HCT116 (cell line): ENCODE measurements around the gene DNAJC6. TPM values are rescaled to one million over a fixed set of nuclear protein-coding genes. Genes with fewer than 3 reads are reported as not detected.

Experiments used
- ATAC-seq: fragments of 200-7000 bp; cut with Tn5 transposase; 2 replicates; pipeline ENCODE4 v1.9.1; 2020; ENCODE audit warnings: mild to moderate bottlenecking, moderate library complexity
- BruUV-seq: library from RNA; stranded (reverse); fragments of 400-500 nt; replicated peaks from 2 replicates; lab custom pipeline; 2021; lab: Mats Ljungman, UMichigan
- CTCF ChIA-PET: fragments of 300-600 bp; sonication (Branson Sonifier 250); formaldehyde crosslinking; loops from one replicate; lab custom pipeline; 2021; ENCODE audit warnings: antibody characterized with exemption; lab: Charles Lee
- POLR2A ChIA-PET: fragments of 300-600, 350-600 bp; sonication (Branson Sonifier 250); formaldehyde crosslinking; loops from one replicate; lab custom pipeline; 2021; ENCODE audit warnings: antibody characterized with exemption; lab: Charles Lee
- RAD21 ChIA-PET, 2 experiments: fragments of 300-600 bp; sonication (Branson Sonifier 250); formaldehyde crosslinking; loops; one replicate each; lab custom pipeline; 2023; ENCODE audit warnings: low total read pairs in 2 of 2; ENCODE audit not compliant: uncharacterized antibody in 2 of 2, unreplicated experiment in 2 of 2, low non-redundant PET in 1 of 2; lab: Charles Lee
- DNase-seq: peaks from one replicate; pipeline ENCODE4 v3.0.0-alpha.2; 2010; ENCODE audit warnings: low read depth, low spot score
- H2AFZ ChIP-seq: fragments of 200-600 bp; shearing (Covaris generic), sonication (generic); 2 replicates; pipeline ENCODE4 v1.6.1; 2017; ENCODE audit warnings: low read depth, mixed run types, mixed read lengths, antibody characterized with exemption, low read length; ENCODE audit not compliant: poor library complexity, severe bottlenecking
- H3K27ac ChIP-seq: 2 replicates; pipeline ENCODE4 v1.5.1; 2012; ENCODE audit warnings: low read depth, low read length
- H3K27me3 ChIP-seq: fragments of 200-600 bp; sonication (generic); 2 replicates; pipeline ENCODE4 v1.6.1; 2016; ENCODE audit warnings: mixed run types, low read length, mixed read lengths; ENCODE audit not compliant: insufficient read depth
- H3K36me3 ChIP-seq, 2 experiments: fragments of 200-500 bp in 1 of 2; fragments of 200-600 bp in 1 of 2; sonication (Bioruptor generic) in 1 of 2; sonication (generic) in 1 of 2; 2 replicates each; pipeline versions ENCODE4 v1.5.1 to v1.6.1; 2014 to 2016; ENCODE audit warnings: low read length in 2 of 2, inconsistent platforms in 1 of 2, mixed read lengths in 1 of 2, mixed run types in 1 of 2; ENCODE audit not compliant: insufficient read depth in 2 of 2, control insufficient read depth in 1 of 2
- H3K4me1 ChIP-seq, 2 experiments: fragments of 200-600 bp in 1 of 2; sonication (generic) in 1 of 2; 2 replicates each; pipeline versions ENCODE4 v1.5.1 to v1.6.1; 2012 to 2017; ENCODE audit warnings: low read length in 2 of 2, inconsistent platforms in 1 of 2, mild to moderate bottlenecking in 1 of 2, mixed read lengths in 1 of 2, mixed run types in 1 of 2, moderate library complexity in 1 of 2; ENCODE audit not compliant: insufficient read depth in 2 of 2, control insufficient read depth in 1 of 2
- H3K4me2 ChIP-seq: fragments of 200-600 bp; sonication (generic); 2 replicates; pipeline ENCODE4 v1.6.1; 2017; ENCODE audit warnings: mixed run types, low read length, mixed read lengths
- H3K4me3 ChIP-seq, 2 experiments: fragments of 200-600 bp in 1 of 2; sonication (generic) in 1 of 2; replicated peaks in 1 of 2; 2 replicates each; pipeline ENCODE4 v1.5.1; 2011 to 2016; ENCODE audit warnings: low read length in 2 of 2, control low read depth in 1 of 2, low read depth in 1 of 2, mild to moderate bottlenecking in 1 of 2, mixed read lengths in 1 of 2, mixed run types in 1 of 2
- H3K79me2 ChIP-seq: fragments of 200-600 bp; sonication (generic); 2 replicates; pipeline ENCODE4 v1.6.1; 2017; ENCODE audit warnings: mild to moderate bottlenecking, mixed run types, low read length, moderate library complexity, mixed read lengths; ENCODE audit not compliant: insufficient read depth
- H3K9ac ChIP-seq: fragments of 200-600 bp; sonication (generic); 2 replicates; pipeline ENCODE4 v1.6.1; 2016; ENCODE audit warnings: low read length, mixed read lengths
- H3K9me2 ChIP-seq: fragments of 200-600 bp; sonication (generic), shearing (Covaris generic); 2 replicates; pipeline ENCODE4 v1.6.1; 2017; ENCODE audit warnings: mixed run types, mild to moderate bottlenecking, moderate library complexity; ENCODE audit not compliant: insufficient read depth
- H3K9me3 ChIP-seq, 2 experiments: fragments of 200-500 bp in 1 of 2; fragments of 200-600 bp in 1 of 2; sonication (Bioruptor generic) in 1 of 2; sonication (generic) in 1 of 2; 2 replicates each; pipeline ENCODE4 v1.6.1; 2014 to 2017; ENCODE audit warnings: low read length in 2 of 2, mixed read lengths in 2 of 2, inconsistent platforms in 1 of 2, low read depth in 1 of 2, mild to moderate bottlenecking in 1 of 2, mixed run types in 1 of 2, moderate library complexity in 1 of 2; ENCODE audit not compliant: control insufficient read depth in 1 of 2, insufficient read depth in 1 of 2
- H4K20me1 ChIP-seq: fragments of 200-600 bp; sonication (generic), shearing (Covaris generic); 2 replicates; pipeline ENCODE4 v1.6.1; 2017; ENCODE audit warnings: mixed run types, mild to moderate bottlenecking, moderate library complexity; ENCODE audit not compliant: insufficient read depth
- CEBPB ChIP-seq: IDR thresholded peaks from 2 replicates; pipeline ENCODE4 v1.6.1; 2012; ENCODE audit warnings: low read depth
- ELF1 ChIP-seq: IDR thresholded peaks from 2 replicates; pipeline ENCODE4 v1.6.1; 2012; ENCODE audit warnings: low read depth, borderline replicate concordance
- FOSL1 ChIP-seq: IDR thresholded peaks from 2 replicates; pipeline ENCODE4 v1.6.1; 2012; ENCODE audit warnings: low read depth
- JUND ChIP-seq: IDR thresholded peaks from 2 replicates; pipeline ENCODE4 v1.6.1; 2012
- POLR2A ChIP-seq: IDR thresholded peaks from 2 replicates; pipeline ENCODE4 v1.7.0; 2011; ENCODE audit warnings: borderline replicate concordance; ENCODE audit not compliant: insufficient read depth, insufficient read length; ENCODE audit errors: extremely low read depth
- POLR2AphosphoS5 ChIP-seq: IDR thresholded peaks from 2 replicates; pipeline ENCODE4 v1.6.1; 2011; ENCODE audit warnings: mild to moderate bottlenecking, low read depth, low read length, moderate library complexity
- RAD21 ChIP-seq: IDR thresholded peaks from 2 replicates; pipeline ENCODE4 v1.6.1; 2012; ENCODE audit warnings: low read depth, mild to moderate bottlenecking
- YY1 ChIP-seq: IDR thresholded peaks from 2 replicates; pipeline ENCODE4 v1.6.1; 2011; ENCODE audit warnings: low read length, low read depth, moderate library complexity, mild to moderate bottlenecking; ENCODE audit not compliant: insufficient replicate concordance; ENCODE audit errors: extremely low read depth
- intact Hi-C: fragments of 100-400 bp; cut with micrococcal nuclease; formaldehyde crosslinking; loops from 2 replicates; pipeline ENCODE4 v1.10.0; 2022
- total RNA-seq: library from RNA; stranded (reverse); gene quantifications from one replicate; pipeline ENCODE4 v1.2.1, GENCODE V29; 2021; ENCODE audit not compliant: unreplicated experiment
- TF ChIP-seq, protein P1 (sequence below): IDR thresholded peaks from 2 replicates; pipeline ENCODE4 v1.6.1; 2012
- TF ChIP-seq, protein P2 (sequence below), 3 experiments: fragments of 200-600 bp in 1 of 3; sonication (generic) in 1 of 3; IDR thresholded peaks in 2 of 3; conservative IDR thresholded peaks in 1 of 3; 2 replicates each; pipeline ENCODE4 v1.5.1; 2012 to 2017; ENCODE audit warnings: low read depth in 2 of 3, low read length in 2 of 3, antibody characterized with exemption in 1 of 3, borderline replicate concordance in 1 of 3, control low read depth in 1 of 3, mild to moderate bottlenecking in 1 of 3, mixed read lengths in 1 of 3, mixed run types in 1 of 3, moderate library complexity in 1 of 3; ENCODE audit not compliant: insufficient read depth in 1 of 3

The DNAJC6 gene
- total RNA-seq, 1 experiment from 2014 or later = 9.0 TPM

DNA sequence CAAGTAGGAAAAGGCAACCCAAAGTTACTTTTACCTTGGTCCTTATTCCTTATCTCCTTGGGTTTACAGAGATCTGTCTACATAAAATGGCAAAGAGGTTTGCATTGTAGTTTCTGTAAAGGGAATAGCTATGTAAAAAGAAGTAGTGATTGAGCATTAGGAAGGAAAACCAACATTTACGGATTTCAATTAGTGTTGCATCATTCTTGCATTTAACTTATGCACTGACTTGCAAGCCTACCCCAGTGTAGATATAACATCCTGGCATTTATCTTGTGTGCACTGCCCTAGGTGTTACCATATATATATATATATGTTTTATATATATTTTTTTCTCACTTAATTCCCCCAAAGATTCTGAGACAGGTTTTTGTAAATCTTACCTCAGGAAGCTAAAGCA, 107.4 kb downstream of the DNAJC6 start:
- no peaks in the 10 kb centered on the region for H3K27me3 ChIP-seq
- BruUV-seq = no TSS peak
- H3K36me3 ChIP-seq = no peaks in the 10 kb centered on the region
- RAD21 ChIA-PET = no interaction called here
- intact Hi-C loops = no loop called here
- no peaks in the 10 kb centered on the region for H3K9me2 ChIP-seq
- H3K9ac ChIP-seq = no peak overlapping the region
- DNase-seq (no peak), ATAC-seq (no peak)
- no peaks in the 10 kb centered on the region for H4K20me1 ChIP-seq
- no peak overlapping the region for H2AFZ ChIP-seq
- H3K27ac ChIP-seq = no peak overlapping the region
- peaks cover 11% of the 10 kb centered on the region for H3K79me2 ChIP-seq
- POLR2A ChIA-PET = no interaction called here
- no peak overlapping the region for H3K4me3 ChIP-seq
- CTCF ChIA-PET = no interaction called here
- H3K9me3 ChIP-seq = no peaks in the 10 kb centered on the region
- TF ChIP-seq, protein P1, sequence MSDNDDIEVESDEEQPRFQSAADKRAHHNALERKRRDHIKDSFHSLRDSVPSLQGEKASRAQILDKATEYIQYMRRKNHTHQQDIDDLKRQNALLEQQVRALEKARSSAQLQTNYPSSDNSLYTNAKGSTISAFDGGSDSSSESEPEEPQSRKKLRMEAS = no peak
- TF ChIP-seq RAD21 (no peak), POLR2A (no peak), JUND (no peak), YY1 (no peak), FOSL1 (no peak), ELF1 (no peak), CEBPB (no peak), POLR2AphosphoS5 (no peak)
- TF ChIP-seq, protein P2, sequence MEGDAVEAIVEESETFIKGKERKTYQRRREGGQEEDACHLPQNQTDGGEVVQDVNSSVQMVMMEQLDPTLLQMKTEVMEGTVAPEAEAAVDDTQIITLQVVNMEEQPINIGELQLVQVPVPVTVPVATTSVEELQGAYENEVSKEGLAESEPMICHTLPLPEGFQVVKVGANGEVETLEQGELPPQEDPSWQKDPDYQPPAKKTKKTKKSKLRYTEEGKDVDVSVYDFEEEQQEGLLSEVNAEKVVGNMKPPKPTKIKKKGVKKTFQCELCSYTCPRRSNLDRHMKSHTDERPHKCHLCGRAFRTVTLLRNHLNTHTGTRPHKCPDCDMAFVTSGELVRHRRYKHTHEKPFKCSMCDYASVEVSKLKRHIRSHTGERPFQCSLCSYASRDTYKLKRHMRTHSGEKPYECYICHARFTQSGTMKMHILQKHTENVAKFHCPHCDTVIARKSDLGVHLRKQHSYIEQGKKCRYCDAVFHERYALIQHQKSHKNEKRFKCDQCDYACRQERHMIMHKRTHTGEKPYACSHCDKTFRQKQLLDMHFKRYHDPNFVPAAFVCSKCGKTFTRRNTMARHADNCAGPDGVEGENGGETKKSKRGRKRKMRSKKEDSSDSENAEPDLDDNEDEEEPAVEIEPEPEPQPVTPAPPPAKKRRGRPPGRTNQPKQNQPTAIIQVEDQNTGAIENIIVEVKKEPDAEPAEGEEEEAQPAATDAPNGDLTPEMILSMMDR (IDR thresholded peaks at IDR 0.05 in 2 of 3, conservative IDR thresholded peaks at IDR 0.05 in 1 of 3; ENCODE audit: borderline replicate concordance in 1 of 3, insufficient read depth in 1 of 3, low read depth in 2 of 3, low read length in 2 of 3) = no peak
- H3K4me2 ChIP-seq = no peak overlapping the region
- peaks cover 6 to 18% of the 10 kb centered on the region in 2 experiments; a peak in 3 of 4 replicates for H3K4me1 ChIP-seq
